Activated CD4-positive, alpha-beta T cell treated with anti-CD3 and anti-CD28 coated beads, Interleukin-10, Interleukin-2, amounts not matched to agents 100 ng/mL and 50 ng/mL, durations not matched to agents 16 hours and 8 hours (primary cell): Measurements from ENCODE around the gene KLLN.
A peak's percentile ranks its signal among the peaks of the same experiment; 100 is the strongest.
"Not testable (repeated sequence)": the region's sequence is repeated elsewhere in the genome, so short reads cannot be mapped to it uniquely, and the experiment has no call there.

ENCODE experiments used
- DNase-seq: peaks from one replicate; pipeline ENCODE4 v3.0.0-alpha.2; 2020

The KLLN gene

DNA sequence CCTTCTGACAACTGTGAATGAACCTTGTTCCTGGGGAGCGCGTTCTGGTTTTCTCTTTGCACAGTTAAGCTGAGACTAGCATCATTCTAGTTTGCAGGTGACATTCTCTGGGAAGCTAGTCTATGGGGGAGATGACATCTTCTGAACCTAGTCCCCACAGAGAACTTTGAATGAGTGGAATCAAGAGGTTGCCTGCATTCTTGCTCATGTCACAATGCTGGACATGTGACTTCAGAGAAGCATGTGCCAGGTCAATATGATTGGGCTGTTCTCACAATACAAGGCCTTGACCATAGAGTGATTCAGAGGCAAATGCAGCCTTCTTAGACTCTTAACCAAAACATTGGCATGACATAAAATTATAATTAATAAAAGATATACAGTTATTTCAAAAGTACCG lies 22.1 kb downstream of the KLLN start:
- DNase-seq = no peak

- DNase-seq = no peak
Measured at GRCh38 chr10:87838650-87839049, 24.7 kb downstream of the KLLN start.

- no peak for DNase-seq
Measured at GRCh38 chr10:87837445-87837844, 25.9 kb downstream of the KLLN start.

DNA sequence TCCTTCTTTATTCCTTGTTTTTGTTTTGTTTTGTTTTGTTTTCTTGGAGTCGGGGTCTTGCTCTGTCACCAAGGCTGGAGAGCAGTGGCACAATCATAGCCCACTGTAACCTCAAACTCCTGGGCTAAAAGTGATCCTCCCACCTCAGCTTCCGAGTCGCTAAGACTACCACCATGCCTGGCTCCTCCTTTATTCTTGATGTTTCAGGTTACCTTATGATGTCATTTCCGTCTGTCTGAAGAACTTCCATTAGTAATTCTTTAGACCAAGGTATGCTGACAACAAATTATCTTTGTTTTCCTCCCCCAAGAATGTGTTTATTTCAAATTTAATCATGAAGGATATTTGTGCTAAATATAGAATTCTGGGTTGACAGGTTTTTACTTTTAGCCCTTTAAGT lies 27.2 kb downstream of the KLLN start:
- no peak for DNase-seq

- peak; percentile 54 for DNase-seq
Measured at GRCh38 chr10:87829986-87830729, 33.2 kb downstream of the KLLN start.

- DNase-seq = not testable (repeated sequence)
Measured at GRCh38 chr10:87829051-87829450, 34.3 kb downstream of the KLLN start.

DNA sequence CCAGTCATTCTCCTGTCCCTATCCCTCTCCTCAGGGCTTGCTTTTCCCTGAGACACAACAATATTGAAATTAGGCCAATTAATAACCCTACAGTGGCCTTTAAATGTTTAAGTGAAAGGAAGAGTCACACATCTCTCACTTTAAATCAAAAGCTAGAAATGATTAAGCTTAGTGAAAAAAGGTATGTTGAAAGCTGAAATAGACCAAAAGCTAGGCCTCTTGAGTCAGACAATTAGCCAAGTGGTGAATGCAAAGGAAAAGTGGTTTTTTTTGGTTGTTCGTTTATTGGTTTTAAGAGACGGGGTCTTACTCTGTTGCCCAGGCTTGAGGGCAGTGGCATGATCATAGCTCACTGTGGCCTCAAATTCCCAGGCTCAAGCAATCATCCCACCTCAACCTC lies 35.7 kb downstream of the KLLN start:
- peak; percentile 29 for DNase-seq

- no peak for DNase-seq
Measured at GRCh38 chr10:87826653-87827052, 36.7 kb downstream of the KLLN start.

DNA sequence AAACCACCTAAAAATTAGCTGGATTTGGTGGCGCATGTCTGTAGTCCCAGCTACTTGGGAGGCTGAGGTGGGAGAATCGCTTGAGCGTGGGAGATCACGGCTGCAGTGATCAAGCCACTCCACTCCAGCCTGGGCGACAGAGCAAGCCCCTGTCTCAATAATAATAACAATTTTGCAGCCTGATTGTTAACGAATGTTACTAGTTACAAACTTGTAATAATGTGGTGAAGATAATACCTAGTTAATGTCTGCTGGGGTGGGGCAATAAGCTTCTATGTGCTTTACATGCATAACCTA lies 44.1 kb downstream of the KLLN start:
- DNase-seq = no peak

DNA sequence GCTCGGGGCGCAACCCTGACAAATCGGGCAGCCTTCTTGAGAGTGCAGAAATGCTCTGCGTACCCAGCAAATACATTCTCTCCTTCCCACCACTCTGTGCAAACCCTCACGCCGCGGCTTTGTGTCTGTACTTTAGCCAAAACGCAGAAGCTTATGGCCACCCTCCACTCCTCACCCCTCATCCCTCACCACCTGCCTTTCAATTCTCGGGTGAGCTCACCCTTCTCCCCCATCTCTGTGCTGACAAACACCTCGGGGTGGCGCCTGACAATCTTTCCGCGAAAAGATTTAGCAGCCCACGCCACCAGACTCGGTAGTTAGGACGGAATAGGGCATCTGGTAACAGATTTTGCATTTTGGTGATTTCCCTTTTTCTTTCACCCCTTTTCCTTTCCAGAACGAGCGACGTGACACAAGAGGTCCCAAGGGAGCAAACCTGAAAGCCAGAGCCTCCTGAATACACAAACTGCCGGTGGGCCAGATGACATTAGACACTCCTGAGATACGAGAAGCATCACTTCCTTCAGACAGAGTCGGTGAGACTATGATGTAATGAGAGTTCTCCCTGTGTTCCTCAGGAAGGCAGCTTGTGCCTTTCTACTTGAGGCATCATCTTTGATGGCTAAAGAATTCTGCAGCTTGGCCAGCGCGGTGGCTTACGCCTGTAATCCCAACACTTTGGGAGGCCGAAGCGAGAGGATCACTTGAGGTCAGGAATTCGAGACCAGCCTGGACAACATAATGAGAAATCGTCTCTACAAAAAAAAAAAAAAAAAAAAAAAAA lies 44.6 kb downstream of the KLLN start:
- peak; percentile 60 for DNase-seq

GRCh38 chr10:87817609-87818504 lies 45.5 kb downstream of the KLLN start, which contains the start of gene ATAD1:
TSS of gene ATAD1 (minus strand) at chr10:87818226. CDS start at chr10:87814599, 3,627 bp downstream.
- peak; percentile 94 for DNase-seq

- peak; percentile 29 for DNase-seq
Measured at GRCh38 chr10:87816898-87817608, 46.3 kb downstream of the KLLN start.

- no peak for DNase-seq
Measured at GRCh38 chr10:87816163-87816897, 47.0 kb downstream of the KLLN start.
